Measurements from ENCODE around the gene NOP53. TPM values are rescaled to one million over a fixed set of nuclear protein-coding genes. Genes with fewer than 3 reads are reported as not detected.

The NOP53 gene
- total RNA-seq, 1 experiment from 2014 or later, result 289 TPM

GRCh38 chr19:47707135-47707925 is 38.0 kb upstream of the NOP53 start:
- no peak overlapping the region for H3K27ac Mint-ChIP-seq
- no peak for TF ChIP-seq ZNF416 (CRISPR knock-in tag; IDR thresholded peaks at IDR 0.05)
- no peak for TF ChIP-seq AFF4 (CRISPR knock-in tag; IDR thresholded peaks at IDR 0.05; ENCODE audit: borderline replicate concordance)
- peak; percentile 71 for TF ChIP-seq CTCF (IDR thresholded peaks at IDR 0.05)
- peak; percentile 98 for TF ChIP-seq GTF2I (CRISPR knock-in tag; conservative IDR thresholded peaks at IDR 0.05)
- 0 out of 2 replicates have a peak, but pooled peaks have one; percentile 36 for TF ChIP-seq TEAD1 (CRISPR knock-in tag; IDR thresholded peaks at IDR 0.05)
- TF ChIP-seq KAT7 (CRISPR knock-in tag; IDR thresholded peaks at IDR 0.05; ENCODE audit: borderline replicate concordance), result peak; percentile 15; the same call in 1 of the 2 replicates
- TF ChIP-seq MAX (CRISPR knock-in tag; IDR thresholded peaks at IDR 0.05), result peak; percentile 44; the same call in 1 of the 2 replicates
- TF ChIP-seq ATF6 (CRISPR knock-in tag; IDR thresholded peaks at IDR 0.05), result no peak
- TF ChIP-seq USF2 (CRISPR knock-in tag; IDR thresholded peaks at IDR 0.05), result 0 out of 2 replicates have a peak, but pooled peaks have one; percentile 15
- ATAC-seq, result peak; percentile 96
- no peaks in the 10 kb centered on the region for H3K9me3 Mint-ChIP-seq
- H3K27me3 Mint-ChIP-seq (ENCODE audit: low read depth), result peaks cover 5% of the 10 kb centered on the region
- peak; percentile 92 for DNase-seq (ENCODE audit: low spot score)
- CTCF ChIA-PET, result interaction anchor here (0.6 to 4.1 kb wide), 50 partner anchors 8 to 401 kb away, joined by 3 to 70 read pairs (median 4); partner anchors contain the start of genes BICRA, DHX34, KPTN and NAPA
- POLR2A ChIA-PET, result interaction anchor here (0.6 to 1.2 kb wide), 5 partner anchors 12 to 268 kb away, joined by 3 to 6 read pairs (median 4); no protein-coding TSS in a partner anchor
- no peak overlapping the region; the same call in 1 of the 2 replicates for H3K4me3 Mint-ChIP-seq
- H3K36me3 Mint-ChIP-seq, result no peaks in the 10 kb centered on the region; the same call in 1 of the 2 replicates
- H3K4me1 Mint-ChIP-seq, result 0 out of 2 replicates have a peak, but pooled peaks cover 2% of the 10 kb centered on the region

GRCh38 chr19:47711652-47712242 is 33.6 kb upstream of the NOP53 start:
- POLR2A ChIA-PET, result no interaction called here
- Mint-ChIP-seq H3K9me3 (peaks cover 18% of the 10 kb centered on the region), H3K27ac (no peak overlapping the region), H3K4me1 (0 out of 2 replicates have a peak, but pooled peaks cover 7% of the 10 kb centered on the region), H3K4me3 (peak overlapping the region; percentile 33; the same call in 1 of the 2 replicates), H3K27me3 (ENCODE audit: low read depth) (peaks cover 22% of the 10 kb centered on the region), H3K36me3 (peaks cover 13% of the 10 kb centered on the region; the same call in 1 of the 2 replicates)
- DNase-seq (ENCODE audit: low spot score), result no peak
- CTCF ChIA-PET, result interaction anchor here (1.2 to 3.6 kb wide), 9 partner anchors 11 to 283 kb away, joined by 3 to 47 read pairs (median 22); partner anchors contain the start of gene NOP53
- no peak for ATAC-seq
- TF ChIP-seq GRHL2 (CRISPR knock-in tag; IDR thresholded peaks at IDR 0.05; ENCODE audit: insufficient replicate concordance, severe bottlenecking), result no peak
- no peak for TF ChIP-seq TEAD4 (CRISPR knock-in tag; IDR thresholded peaks at IDR 0.05)
- TF ChIP-seq KAT7 (CRISPR knock-in tag; IDR thresholded peaks at IDR 0.05; ENCODE audit: borderline replicate concordance), result no peak
- no peak for TF ChIP-seq NR1H2 (CRISPR knock-in tag; IDR thresholded peaks at IDR 0.05)
- TF ChIP-seq NFATC4 (CRISPR knock-in tag; IDR thresholded peaks at IDR 0.05), result no peak
- TF ChIP-seq SMAD3 (CRISPR knock-in tag; IDR thresholded peaks at IDR 0.05; ENCODE audit: borderline replicate concordance), result no peak
- no peak for TF ChIP-seq ZNF425 (CRISPR knock-in tag; conservative IDR thresholded peaks at IDR 0.05)
- no peak for TF ChIP-seq ZNF396 (CRISPR knock-in tag; IDR thresholded peaks at IDR 0.05; ENCODE audit: borderline replicate concordance)
- no peak for TF ChIP-seq FOXP1 (CRISPR knock-in tag; IDR thresholded peaks at IDR 0.05; ENCODE audit: borderline replicate concordance)
- TF ChIP-seq ZNF512 (CRISPR knock-in tag; IDR thresholded peaks at IDR 0.05; ENCODE audit: borderline replicate concordance), result no peak

Measured in WTC11 (cell line).